Breast epithelium (tissue), 4 donors: ENCODE measurements around the gene ACSS1. TPM values are rescaled to one million over a fixed set of nuclear protein-coding genes. Genes with fewer than 3 reads are reported as not detected.

ENCODE experiments used
- DNase-seq, 2 donors: peaks; one replicate each; pipeline ENCODE4 v3.0.0-alpha.2; 2019; ENCODE audit warnings: low spot score in 2 of 2
- H3K27ac ChIP-seq, 2 donors: fragments of 200-600 bp; sonication (generic) in 1 of 2; one replicate each; pipeline ENCODE4 v1.5.1; 2016 to 2019; ENCODE audit warnings: mild to moderate bottlenecking in 1 of 2
- H3K27me3 ChIP-seq, 2 donors: fragments of 200-600 bp; sonication (generic) in 1 of 2; one replicate each; pipeline versions ENCODE4 v1.5.1 to v1.6.0; 2017 to 2019; ENCODE audit warnings: control low read depth in 1 of 2, mild to moderate bottlenecking in 1 of 2
- H3K36me3 ChIP-seq: fragments of 200-600 bp; one replicate; pipeline ENCODE4 v1.5.1; 2019
- H3K4me1 ChIP-seq, 2 donors: fragments of 200-600 bp; sonication (generic); one replicate each; pipeline ENCODE4 v1.5.1; 2016 to 2019; ENCODE audit warnings: control low read depth in 1 of 2
- H3K4me3 ChIP-seq, 3 donors: fragments of 200-600 bp; sonication (generic); 1 replicate in 2 of 3; 2 replicates in 1 of 3; pipeline ENCODE4 v1.5.1; 2016 to 2019; ENCODE audit warnings: mild to moderate bottlenecking in 3 of 3, moderate library complexity in 2 of 3
- H3K9me3 ChIP-seq, 2 donors: fragments of 200-600 bp; sonication (generic) in 1 of 2; one replicate each; pipeline ENCODE4 v1.5.1; 2016 to 2019; ENCODE audit warnings: control low read depth in 1 of 2
- CTCF ChIP-seq, 3 donors: fragments of 450-650 bp; IDR thresholded peaks; one replicate each; pipeline ENCODE4 v1.5.1; 2016 to 2017; ENCODE audit warnings: antibody characterized with exemption in 3 of 3, mild to moderate bottlenecking in 3 of 3, moderate library complexity in 3 of 3
- POLR2A ChIP-seq: fragments of 450-650 bp; IDR thresholded peaks from one replicate; pipeline ENCODE4 v1.6.1; 2016; ENCODE audit warnings: antibody characterized with exemption, mild to moderate bottlenecking, moderate library complexity
- POLR2AphosphoS5 ChIP-seq, 3 donors: sonication (generic); formaldehyde crosslinking; IDR thresholded peaks; one replicate each; pipeline ENCODE4 v1.6.1; 2017; ENCODE audit warnings: antibody characterized with exemption in 3 of 3
- intact Hi-C: fragments of 100-400 bp; cut with DNase I; formaldehyde crosslinking; loops from one replicate; pipeline ENCODE4 v1.15.1; 2023; ENCODE audit warnings: low total_unique reads
- total RNA-seq, 3 donors: library from RNA; depleted of rRNA; stranded (reverse); fragments of >200 nt; gene quantifications; one replicate each; pipeline ENCODE4 v1.1.0, GENCODE V29; 2016

The ACSS1 gene
- total RNA-seq, 3 donors from 2014 or later, result 17.6 to 38.2 (median 37.4) TPM

- TF ChIP-seq CTCF (IDR thresholded peaks at IDR 0.05), result no peak
- TF ChIP-seq POLR2A, result no peak
- no peak for TF ChIP-seq POLR2AphosphoS5 (IDR thresholded peaks at IDR 0.05)
- intact Hi-C loops, result no loop called here
- H3K4me1 ChIP-seq, result peaks cover 4 to 8% of the 10 kb centered on the region in 2 donors
- no peak overlapping the region for H3K4me3 ChIP-seq
- H3K36me3 ChIP-seq, result no peaks in the 10 kb centered on the region
- DNase-seq, result no peak
- no peaks in the 10 kb centered on the region for H3K27me3 ChIP-seq
- H3K27ac ChIP-seq, result no peak overlapping the region
- no peaks in the 10 kb centered on the region for H3K9me3 ChIP-seq
Observed at GRCh38 chr20:25030649-25031207, 27.2 kb downstream of the ACSS1 start.

GRCh38 chr20:25030007-25030648 is 27.8 kb downstream of the ACSS1 start:
- DNase-seq, result no peak
- TF ChIP-seq POLR2AphosphoS5 (IDR thresholded peaks at IDR 0.05) (no peak), POLR2A (no peak), CTCF (IDR thresholded peaks at IDR 0.05) (no peak)
- no peaks in the 10 kb centered on the region for H3K9me3 ChIP-seq
- H3K4me1 ChIP-seq, result peaks cover 4 to 8% of the 10 kb centered on the region in 2 donors
- H3K27ac ChIP-seq, result no peak overlapping the region
- H3K27me3 ChIP-seq, result no peaks in the 10 kb centered on the region
- intact Hi-C loops, result no loop called here
- no peak overlapping the region for H3K4me3 ChIP-seq
- H3K36me3 ChIP-seq, result no peaks in the 10 kb centered on the region

GRCh38 chr20:25025986-25026605 is 31.8 kb downstream of the ACSS1 start:
- TF ChIP-seq CTCF (IDR thresholded peaks at IDR 0.05), result no peak
- no peak for TF ChIP-seq POLR2AphosphoS5 (IDR thresholded peaks at IDR 0.05)
- no peak for TF ChIP-seq POLR2A
- Histone ChIP-seq H3K27ac (no peak overlapping the region), H3K27me3 (no peaks in the 10 kb centered on the region), H3K4me3 (no peak overlapping the region), H3K4me1 (no peaks in the 10 kb centered on the region), H3K36me3 (no peaks in the 10 kb centered on the region), H3K9me3 (no peaks in the 10 kb centered on the region)
- intact Hi-C loops, result no loop called here
- DNase-seq, result peak in 1 of 2 donors; percentile 6

- peak in 1 of 2 donors; percentile 19 for DNase-seq
- H3K27me3 ChIP-seq, result no peaks in the 10 kb centered on the region
- no peaks in the 10 kb centered on the region for H3K36me3 ChIP-seq
- no peak overlapping the region for H3K4me3 ChIP-seq
- H3K9me3 ChIP-seq, result no peaks in the 10 kb centered on the region
- H3K4me1 ChIP-seq, result no peaks in the 10 kb centered on the region
- intact Hi-C loops, result no loop called here
- TF ChIP-seq POLR2A, result no peak
- TF ChIP-seq POLR2AphosphoS5 (IDR thresholded peaks at IDR 0.05), result no peak
- no peak overlapping the region for H3K27ac ChIP-seq
Observed at GRCh38 chr20:25025091-25025861, 32.7 kb downstream of the ACSS1 start.

GRCh38 chr20:25024171-25024570 is 33.8 kb downstream of the ACSS1 start:
- H3K27ac ChIP-seq, result no peak overlapping the region

More at GRCh38 chr20:25024171-25024570, 33.8 kb downstream of the ACSS1 start:
- Histone ChIP-seq H3K9me3 (no peaks in the 10 kb centered on the region), H3K4me3 (no peak overlapping the region), H3K36me3 (no peaks in the 10 kb centered on the region), H3K27me3 (no peaks in the 10 kb centered on the region), H3K4me1 (peaks cover 0 to 7% of the 10 kb centered on the region in 2 donors)
- peak in 1 of 2 donors; percentile 24 for DNase-seq
- intact Hi-C loops, result no loop called here
- TF ChIP-seq POLR2AphosphoS5 (IDR thresholded peaks at IDR 0.05), result no peak
- TF ChIP-seq CTCF (IDR thresholded peaks at IDR 0.05), result no peak
- TF ChIP-seq POLR2A, result no peak
